ENCODE measurements around the gene GPR108. TPM values are rescaled to one million over a fixed set of nuclear protein-coding genes. Genes with fewer than 3 reads are reported as not detected.

The GPR108 gene
- polyA plus RNA-seq, 1 donor (not counting 4 experiments of a cell fraction or from before 2014, with no cell fraction given), result 57.7 TPM

DNA sequence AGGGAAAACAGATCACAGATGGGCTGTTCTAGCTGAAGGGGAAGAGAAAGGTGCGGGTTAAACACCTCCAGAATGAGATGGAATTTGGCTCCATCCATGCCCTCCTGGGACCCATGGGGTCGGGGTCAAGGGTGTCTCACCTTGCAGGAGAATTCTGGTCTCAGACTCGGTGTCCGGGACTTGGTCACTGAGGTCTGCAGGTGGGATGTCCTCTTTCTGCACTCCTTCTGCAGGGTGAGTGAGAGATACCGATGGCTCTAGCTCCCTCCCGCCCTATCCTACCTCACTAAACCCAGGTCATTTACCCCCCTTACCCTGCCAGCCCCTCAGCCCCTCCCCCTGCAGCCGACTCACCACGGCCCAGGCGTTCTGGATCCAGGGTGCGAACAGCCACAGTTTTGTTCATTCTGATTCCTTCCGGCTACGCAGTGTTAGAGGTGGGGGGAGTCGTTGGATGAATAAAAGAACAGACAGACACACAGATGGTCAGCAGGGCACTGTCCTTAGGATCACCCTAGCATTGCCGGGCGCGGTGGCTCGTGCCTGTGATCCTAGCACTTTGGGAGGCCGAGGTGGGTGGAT, 41.0 kb downstream of the GPR108 start:
- Histone ChIP-seq H2AFZ (ENCODE audit: control insufficient read depth, low read length) (no peak overlapping the region), H3K4me3 (ENCODE audit: control insufficient read depth in 2 of 3, extremely low read depth in 1 of 3, insufficient read depth in 2 of 3, low read depth in 1 of 3, low read length in 3 of 3) (no peak overlapping the region), H3K27ac (ENCODE audit: control insufficient read depth, insufficient read depth, low read length) (no peak overlapping the region), H3K27me3 (ENCODE audit: control insufficient read depth, extremely low read depth, insufficient read depth, low read length) (no peaks in the 10 kb centered on the region), H3K79me2 (ENCODE audit: control insufficient read depth, insufficient read depth, low read length) (no peaks in the 10 kb centered on the region), H3K4me1 (ENCODE audit: control insufficient read depth, extremely low read depth, insufficient read depth, low read length) (no peaks in the 10 kb centered on the region), H3K9me3 (ENCODE audit: control insufficient read depth, low read depth, low read length) (no peaks in the 10 kb centered on the region), H3K9ac (ENCODE audit: control insufficient read depth, extremely low read depth, insufficient read depth, low read length) (no peak overlapping the region), H3K9me1 (ENCODE audit: control insufficient read depth, extremely low read depth, insufficient read depth, low read length) (no peaks in the 10 kb centered on the region), H3K4me2 (ENCODE audit: control insufficient read depth, extremely low read depth, insufficient read depth, low read depth, low read length) (no peak overlapping the region), H4K20me1 (ENCODE audit: control insufficient read depth, extremely low read depth, insufficient read depth, low read length) (no peaks in the 10 kb centered on the region), H3K36me3 (ENCODE audit: control insufficient read depth in 2 of 2, extremely low read depth in 1 of 2, insufficient read depth in 2 of 2, low read length in 2 of 2) (no peaks in the 10 kb centered on the region)
- dilution Hi-C loops (cut with MboI; ENCODE audit: extremely low pct_ligation_motif_present, low sequenced_read_pairs), result no loop called here
- DNase-seq (ENCODE audit: low read depth, low spot score) (no peak), FAIRE-seq (no peak)
- no peak for TF ChIP-seq EZH2 (IDR thresholded peaks at IDR 0.05; ENCODE audit: low read length)
- TF ChIP-seq, protein P1, sequence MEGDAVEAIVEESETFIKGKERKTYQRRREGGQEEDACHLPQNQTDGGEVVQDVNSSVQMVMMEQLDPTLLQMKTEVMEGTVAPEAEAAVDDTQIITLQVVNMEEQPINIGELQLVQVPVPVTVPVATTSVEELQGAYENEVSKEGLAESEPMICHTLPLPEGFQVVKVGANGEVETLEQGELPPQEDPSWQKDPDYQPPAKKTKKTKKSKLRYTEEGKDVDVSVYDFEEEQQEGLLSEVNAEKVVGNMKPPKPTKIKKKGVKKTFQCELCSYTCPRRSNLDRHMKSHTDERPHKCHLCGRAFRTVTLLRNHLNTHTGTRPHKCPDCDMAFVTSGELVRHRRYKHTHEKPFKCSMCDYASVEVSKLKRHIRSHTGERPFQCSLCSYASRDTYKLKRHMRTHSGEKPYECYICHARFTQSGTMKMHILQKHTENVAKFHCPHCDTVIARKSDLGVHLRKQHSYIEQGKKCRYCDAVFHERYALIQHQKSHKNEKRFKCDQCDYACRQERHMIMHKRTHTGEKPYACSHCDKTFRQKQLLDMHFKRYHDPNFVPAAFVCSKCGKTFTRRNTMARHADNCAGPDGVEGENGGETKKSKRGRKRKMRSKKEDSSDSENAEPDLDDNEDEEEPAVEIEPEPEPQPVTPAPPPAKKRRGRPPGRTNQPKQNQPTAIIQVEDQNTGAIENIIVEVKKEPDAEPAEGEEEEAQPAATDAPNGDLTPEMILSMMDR (optimal IDR thresholded peaks at IDR 0.05 in 1 of 3, IDR thresholded peaks at IDR 0.05 in 1 of 3, conservative IDR thresholded peaks at IDR 0.05 in 1 of 3; ENCODE audit: extremely low read depth in 1 of 3, insufficient read depth in 2 of 3, low read length in 3 of 3), result no peak

DNA sequence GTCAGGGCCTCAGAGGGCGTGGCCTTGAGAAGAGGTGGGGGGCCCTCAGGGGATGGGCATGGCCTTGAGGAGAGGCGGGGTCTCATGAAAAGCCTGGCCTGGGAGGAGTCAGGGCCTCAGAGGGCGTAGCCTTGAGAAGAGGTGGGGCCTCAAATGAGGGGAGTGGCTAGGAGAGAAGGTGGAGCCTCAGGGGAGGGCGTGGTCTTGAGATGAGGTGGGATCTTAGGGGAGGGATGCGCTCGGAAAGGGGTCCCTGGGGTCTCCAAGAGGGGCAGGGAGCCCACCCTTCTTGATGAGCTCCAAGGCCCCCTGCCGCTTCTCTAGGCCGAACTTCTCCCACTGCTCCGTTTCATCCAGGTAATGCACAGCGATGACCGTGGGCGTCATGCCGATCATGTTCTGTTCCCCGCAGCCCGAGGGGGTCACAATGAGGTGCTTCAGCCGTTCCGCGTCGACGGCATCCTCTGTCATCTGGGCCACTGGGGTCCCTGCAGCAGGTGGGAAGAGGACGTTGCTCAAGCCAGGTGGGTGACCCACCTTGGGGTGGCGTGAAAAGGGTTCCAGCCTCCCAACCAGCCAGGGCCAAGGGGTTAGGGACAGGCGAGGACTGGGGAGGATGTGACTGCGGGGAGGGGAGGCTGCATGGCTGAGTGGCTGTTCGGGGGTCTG, 43.1 kb downstream of the GPR108 start:
- Histone ChIP-seq H3K9me3 (ENCODE audit: control insufficient read depth, low read depth, low read length) (no peaks in the 10 kb centered on the region), H3K9ac (ENCODE audit: control insufficient read depth, extremely low read depth, insufficient read depth, low read length) (no peak overlapping the region), H3K79me2 (ENCODE audit: control insufficient read depth, insufficient read depth, low read length) (no peaks in the 10 kb centered on the region), H3K4me3 (ENCODE audit: control insufficient read depth in 2 of 3, extremely low read depth in 1 of 3, insufficient read depth in 2 of 3, low read depth in 1 of 3, low read length in 3 of 3) (no peak overlapping the region), H3K9me1 (ENCODE audit: control insufficient read depth, extremely low read depth, insufficient read depth, low read length) (no peaks in the 10 kb centered on the region), H3K36me3 (ENCODE audit: control insufficient read depth in 2 of 2, extremely low read depth in 1 of 2, insufficient read depth in 2 of 2, low read length in 2 of 2) (no peaks in the 10 kb centered on the region), H3K4me2 (ENCODE audit: control insufficient read depth, extremely low read depth, insufficient read depth, low read depth, low read length) (no peak overlapping the region), H3K4me1 (ENCODE audit: control insufficient read depth, extremely low read depth, insufficient read depth, low read length) (no peaks in the 10 kb centered on the region), H3K27ac (ENCODE audit: control insufficient read depth, insufficient read depth, low read length) (no peak overlapping the region), H2AFZ (ENCODE audit: control insufficient read depth, low read length) (no peak overlapping the region), H3K27me3 (ENCODE audit: control insufficient read depth, extremely low read depth, insufficient read depth, low read length) (no peaks in the 10 kb centered on the region), H4K20me1 (ENCODE audit: control insufficient read depth, extremely low read depth, insufficient read depth, low read length) (no peaks in the 10 kb centered on the region)
- dilution Hi-C loops (cut with MboI; ENCODE audit: extremely low pct_ligation_motif_present, low sequenced_read_pairs), result no loop called here
- DNase-seq (ENCODE audit: low read depth, low spot score) (no peak), FAIRE-seq (no peak)
- TF ChIP-seq EZH2 (IDR thresholded peaks at IDR 0.05; ENCODE audit: low read length), result no peak
- TF ChIP-seq, protein P1 (optimal IDR thresholded peaks at IDR 0.05 in 1 of 3, IDR thresholded peaks at IDR 0.05 in 1 of 3, conservative IDR thresholded peaks at IDR 0.05 in 1 of 3; ENCODE audit: extremely low read depth in 1 of 3, insufficient read depth in 2 of 3, low read length in 3 of 3), result no peak

All from keratinocyte (primary cell).